NCI-H2107 (cell line): Measurements from ENCODE around the gene CPAMD8.

Source experiments
- DNase-seq: peaks from one replicate; lab custom pipeline; 2025; lab: John Stamatoyannopoulos, UW

The CPAMD8 gene

GRCh38 chr19:16917401-16917800 lies 109.2 kb downstream of the CPAMD8 start:
- no peak for DNase-seq

DNA sequence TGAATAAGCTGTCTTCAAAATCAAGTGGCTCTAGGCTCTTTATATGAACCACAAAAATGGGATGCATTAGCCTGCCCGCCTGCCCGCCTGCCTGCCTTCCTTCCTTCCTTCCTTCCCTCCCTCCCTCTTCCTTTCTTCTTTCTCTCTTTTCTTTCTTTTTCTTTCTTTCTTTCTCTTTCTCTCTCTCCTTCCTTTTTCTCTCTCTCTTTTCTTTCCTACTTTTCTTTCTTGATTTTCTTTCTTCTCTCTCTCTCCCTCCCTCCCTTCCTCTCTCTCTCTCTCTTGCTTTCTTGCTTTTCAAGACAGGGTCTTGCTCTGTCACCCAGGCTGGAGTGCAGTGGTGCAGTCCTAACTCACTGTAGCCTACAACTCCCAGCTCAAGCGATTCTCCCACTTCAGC lies 110.9 kb downstream of the CPAMD8 start:
- no peak for DNase-seq

DNA sequence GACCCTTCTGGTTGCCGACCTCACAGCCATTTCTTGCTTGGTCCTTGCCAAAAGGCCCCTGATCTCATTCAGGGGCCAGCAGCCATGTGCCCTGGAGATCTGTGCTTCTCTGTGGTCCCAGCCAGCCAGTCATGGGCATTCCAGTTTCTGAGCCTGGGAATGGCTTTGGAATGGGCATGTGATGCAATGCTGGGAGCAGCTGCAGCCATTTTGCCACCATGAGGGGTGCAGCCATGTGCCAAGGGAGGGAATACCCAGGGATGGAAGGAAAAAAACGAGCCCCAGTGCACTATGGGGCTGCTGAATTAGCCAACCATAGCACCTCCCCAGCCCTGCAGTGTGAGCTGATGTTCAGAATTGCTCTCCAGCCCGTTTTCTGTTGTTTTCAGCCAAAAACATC lies 111.5 kb downstream of the CPAMD8 start:
- no peak for DNase-seq

- no peak for DNase-seq
These were observed 112.2 kb downstream of the CPAMD8 start for GRCh38 chr19:16914421-16914820.

GRCh38 chr19:16912780-16913179 lies 113.8 kb downstream of the CPAMD8 start:
- DNase-seq: no peak

DNA sequence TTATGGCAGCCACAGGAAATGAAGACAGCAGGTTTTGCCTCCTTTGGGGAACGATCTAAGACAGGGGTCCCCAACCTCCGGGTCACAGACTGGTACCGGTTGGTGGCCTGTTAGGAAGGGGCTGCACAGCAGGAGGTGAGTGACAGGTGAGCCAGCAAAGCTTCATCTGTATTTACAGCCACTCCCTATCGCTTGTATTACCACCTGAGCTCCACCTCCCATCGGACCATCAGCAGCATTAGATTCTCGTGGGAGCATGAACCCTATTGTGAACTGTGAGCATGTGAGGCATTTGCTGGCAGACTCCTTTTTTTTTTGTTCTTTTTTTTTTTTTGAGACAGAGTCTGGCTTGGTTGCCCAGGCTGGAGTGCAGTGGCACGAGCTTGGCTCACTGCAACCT lies 115.6 kb downstream of the CPAMD8 start:
- DNase-seq: no peak

DNA sequence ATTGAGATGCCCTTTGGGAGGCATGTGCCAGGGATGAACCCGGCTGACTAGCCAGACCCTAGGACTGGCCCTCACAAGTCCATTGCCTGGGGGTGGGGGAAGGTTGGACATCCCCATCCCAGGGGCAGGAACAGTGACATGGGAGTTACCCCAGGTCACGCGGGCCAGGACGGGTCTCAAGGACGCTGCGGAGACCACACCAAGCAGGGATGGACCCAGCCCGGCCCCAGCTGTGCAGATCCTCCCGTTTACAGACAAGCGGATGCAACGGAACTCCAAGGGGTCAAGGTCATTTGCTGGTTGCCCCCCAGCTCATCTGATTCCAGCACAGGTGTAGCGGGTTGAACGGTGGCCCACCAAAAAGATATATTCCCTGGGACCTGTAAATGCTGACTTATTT lies 117.9 kb downstream of the CPAMD8 start:
- DNase-seq: no peak

GRCh38 chr19:16904599-16904998 lies 122.0 kb downstream of the CPAMD8 start:
- DNase-seq: no peak

DNA sequence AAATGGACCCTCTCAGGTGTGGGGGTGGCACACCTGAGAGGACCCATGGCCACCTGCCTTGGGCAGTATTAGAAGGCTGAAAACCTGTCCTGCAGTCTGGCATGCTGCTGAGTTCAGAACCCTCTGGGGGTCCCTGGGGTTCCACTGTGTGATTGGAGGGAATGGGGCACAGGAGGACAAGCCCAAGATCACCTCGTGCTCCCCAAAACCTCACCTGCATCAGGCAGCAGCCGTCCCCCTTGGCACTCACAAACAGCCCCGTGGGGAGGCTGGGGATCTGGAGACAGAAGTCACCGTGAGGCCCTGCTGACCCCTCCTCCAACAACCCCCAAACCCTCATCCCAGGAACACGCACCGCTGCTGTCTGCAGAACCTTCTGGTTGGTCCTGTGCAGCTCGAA lies 123.3 kb downstream of the CPAMD8 start:
- DNase-seq: no peak

DNA sequence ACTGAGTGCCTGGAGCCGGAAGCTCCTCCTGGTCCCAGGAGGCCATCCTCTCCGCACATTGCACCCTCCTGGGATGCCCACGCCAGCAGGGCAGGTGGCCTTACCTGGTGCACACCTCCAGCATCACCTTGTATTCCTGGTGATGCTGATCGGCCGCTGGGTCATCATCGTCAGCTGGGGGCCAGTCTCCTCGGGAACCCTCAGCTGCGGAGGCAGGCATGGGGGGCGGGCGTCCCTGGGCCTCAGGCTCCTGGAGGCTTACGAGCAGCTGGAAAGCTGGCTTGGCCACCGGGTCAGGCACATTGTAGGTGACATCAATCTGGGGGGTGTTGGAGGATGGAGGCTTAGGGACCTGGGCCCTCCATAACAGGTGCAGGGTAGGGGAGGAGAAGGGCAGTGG lies 124.1 kb downstream of the CPAMD8 start:
- no peak for DNase-seq

GRCh38 chr19:16901491-16902175 lies 125.0 kb downstream of the CPAMD8 start:
- DNase-seq: no peak

DNA sequence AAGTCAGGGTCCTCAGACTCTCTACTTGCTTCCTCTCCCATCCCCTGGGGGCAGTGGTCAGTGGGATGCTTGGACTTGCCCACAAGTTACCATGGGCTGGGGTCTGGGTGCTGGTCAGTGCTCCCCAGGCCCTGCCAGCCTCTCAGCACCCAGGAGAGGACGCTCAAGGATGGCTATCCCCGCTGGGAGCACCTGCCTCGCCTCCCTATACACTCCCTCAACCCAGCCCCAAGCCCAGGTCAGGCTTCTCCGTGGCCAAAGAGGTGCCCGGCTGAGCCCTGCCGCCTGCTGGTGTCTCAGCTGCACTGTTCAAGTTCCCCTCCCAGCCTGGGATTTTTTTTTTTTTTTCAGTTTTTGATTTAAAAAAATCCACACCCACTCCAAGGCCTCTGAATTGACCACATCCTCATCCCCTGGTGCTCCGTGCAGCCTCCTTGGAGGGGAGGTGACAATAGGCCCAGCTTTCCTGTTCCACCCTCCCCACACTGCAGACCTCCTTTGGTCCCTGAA lies 127.0 kb downstream of the CPAMD8 start:
- DNase-seq: no peak

DNA sequence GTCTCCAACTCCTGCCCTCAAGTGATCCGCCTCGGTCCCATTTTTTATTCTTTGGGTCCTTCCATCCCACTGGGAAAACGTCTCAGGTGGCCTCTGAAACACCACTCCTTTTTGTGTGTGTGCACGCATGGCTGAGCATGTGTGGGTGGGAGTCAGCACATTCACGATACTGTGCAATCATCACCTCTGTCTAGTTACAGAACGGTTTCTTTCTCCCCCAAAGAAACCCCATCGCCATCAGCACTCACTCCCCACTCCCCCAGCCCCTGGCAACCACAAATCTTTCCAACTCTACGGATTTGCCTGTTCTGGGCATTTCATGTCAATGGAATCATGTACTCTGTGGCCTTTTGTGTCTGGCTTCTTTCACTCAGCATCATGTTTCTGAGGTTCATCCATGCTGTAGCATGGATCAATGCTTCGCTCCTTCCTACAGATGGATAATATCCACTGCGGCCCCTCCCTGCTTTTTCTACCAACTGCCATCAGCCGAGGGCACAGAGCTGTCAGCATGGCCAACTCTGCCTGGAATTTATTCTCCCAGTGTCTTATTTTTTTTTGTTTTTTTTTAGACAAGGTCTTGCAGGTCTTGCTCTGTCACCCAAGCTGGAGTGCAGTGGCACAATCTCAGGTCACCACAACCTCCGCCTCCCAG lies 128.1 kb downstream of the CPAMD8 start:
- no peak for DNase-seq

DNA sequence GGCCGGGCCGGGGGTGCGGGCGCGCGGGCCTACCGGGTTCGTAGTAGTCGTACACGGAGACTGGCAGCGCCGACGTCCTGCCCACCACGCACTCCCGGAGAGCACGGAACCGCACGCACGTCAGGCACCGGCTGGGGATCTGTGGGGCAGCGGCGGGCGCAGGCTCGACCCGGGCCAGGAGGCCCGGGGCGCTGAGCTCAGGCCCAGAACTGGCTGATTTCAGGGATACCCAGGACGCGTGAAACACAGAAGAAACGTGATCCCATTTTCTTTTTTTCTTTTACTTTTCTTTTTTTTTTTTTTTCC lies 128.8 kb downstream of the CPAMD8 start:
- no peak for DNase-seq

- no peak for DNase-seq
These were observed 129.4 kb downstream of the CPAMD8 start for GRCh38 chr19:16897029-16897855.

DNA sequence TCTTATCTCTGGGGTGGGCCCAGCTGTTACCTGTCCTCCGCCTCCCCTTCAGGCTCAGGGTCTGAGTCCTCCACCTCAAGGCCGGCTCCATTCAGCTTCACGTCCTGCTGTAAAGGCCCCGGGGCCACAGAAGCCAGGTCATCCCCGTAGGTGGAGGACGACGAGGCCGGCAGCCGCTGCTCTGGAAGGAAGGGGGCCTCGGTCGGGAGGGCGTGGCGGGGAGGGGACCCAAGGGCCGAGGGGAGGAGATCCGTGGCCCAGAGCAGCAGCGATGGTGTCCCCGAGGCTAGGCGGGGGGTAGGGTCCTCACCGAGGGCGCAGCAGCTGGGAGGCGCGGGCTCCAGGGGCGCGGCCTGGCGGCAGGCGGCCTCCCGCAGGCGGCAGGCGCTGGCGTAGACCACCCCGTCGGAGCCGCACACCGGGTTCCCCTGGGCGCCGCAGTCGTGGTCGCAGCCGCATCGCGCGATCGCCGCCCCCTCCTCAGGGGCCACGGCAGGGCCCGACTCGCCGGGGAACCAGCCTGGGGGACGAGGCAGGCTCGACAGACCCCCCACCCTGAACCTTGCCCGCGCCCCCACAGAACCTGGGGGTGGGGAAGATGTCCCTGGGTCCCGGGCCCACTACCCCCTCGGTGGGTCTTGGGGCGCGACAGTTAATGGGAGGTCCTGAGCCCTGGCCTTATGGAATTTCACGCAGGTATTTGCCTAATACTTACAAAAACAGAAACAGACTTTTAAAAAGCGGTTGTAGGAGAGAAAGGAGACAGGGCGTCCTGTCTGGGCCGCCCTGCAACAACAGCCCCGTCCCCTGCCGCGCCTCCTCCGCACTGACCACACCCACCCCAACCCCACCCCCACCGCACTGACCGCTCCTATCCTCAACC lies 130.2 kb downstream of the CPAMD8 start:
- DNase-seq: no peak

GRCh38 chr19:16895467-16896145 lies 131.0 kb downstream of the CPAMD8 start:
- no peak for DNase-seq

- no peak for DNase-seq
These were observed 132.5 kb downstream of the CPAMD8 start for GRCh38 chr19:16894080-16894479.

GRCh38 chr19:16893686-16893989 lies 133.0 kb downstream of the CPAMD8 start:
- DNase-seq: no peak

GRCh38 chr19:16892868-16893685 lies 133.5 kb downstream of the CPAMD8 start:
- DNase-seq: no peak

DNA sequence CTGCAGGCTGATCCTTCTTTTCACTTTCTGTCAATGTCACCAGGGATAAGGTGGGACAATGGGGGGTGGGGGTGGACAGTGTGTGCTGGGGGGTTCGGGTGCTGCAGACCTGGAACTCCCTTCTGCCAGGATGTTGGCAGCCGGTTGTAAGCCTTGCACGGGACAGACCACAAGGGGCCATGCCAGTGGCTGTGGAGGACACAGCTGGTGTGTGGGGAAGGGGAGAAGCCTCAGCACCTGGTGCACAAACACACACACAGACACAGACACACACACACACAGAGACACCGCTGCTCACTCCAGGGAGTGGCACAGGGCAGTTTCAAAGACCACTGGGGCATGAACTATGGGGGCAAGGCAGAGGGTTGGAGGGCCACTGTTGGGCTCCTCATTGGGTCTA lies 134.2 kb downstream of the CPAMD8 start:
- no peak for DNase-seq
